HepG2 (cell line): ENCODE results near the gene ZNF211. TPM values are rescaled to one million over a fixed set of nuclear protein-coding genes. Genes with fewer than 3 reads are reported as not detected.
A peak's percentile ranks its signal among the peaks of the same experiment; 100 is the strongest.

ENCODE experiments used
- ATF7 ChIP-seq, 2 experiments: fragments of 450-650 bp in 1 of 2; sonication (generic) in 1 of 2; formaldehyde crosslinking in 1 of 2; IDR thresholded peaks; 2 replicates each; pipeline versions ENCODE4 v1.4.0 to v1.6.1; 2016 to 2020; ENCODE audit warnings: antibody characterized with exemption in 1 of 2, mild to moderate bottlenecking in 1 of 2, missing genetic modification reagents in 1 of 2
- DPF2 ChIP-seq: sonication (generic); formaldehyde crosslinking; IDR thresholded peaks from 2 replicates; pipeline ENCODE4 v1.4.0; 2020; ENCODE audit warnings: mild to moderate bottlenecking, low read depth, missing genetic modification reagents, borderline replicate concordance
- EHMT2 ChIP-seq: fragments of 200-600 bp; sonication (generic); IDR thresholded peaks from 2 replicates; pipeline ENCODE4 v1.7.0; 2017; ENCODE audit warnings: antibody characterized with exemption, low read depth, low read length, borderline replicate concordance
- ERF ChIP-seq: IDR thresholded peaks from 2 replicates; pipeline ENCODE4 v1.6.1; 2018; ENCODE audit warnings: missing biosample characterization, missing genetic modification reagents
- GTF2F1 ChIP-seq: fragments of 150-350 bp; IDR thresholded peaks from 2 replicates; pipeline ENCODE4 v1.6.1; 2014; ENCODE audit warnings: low read length
- MTF2 ChIP-seq: sonication (generic); formaldehyde crosslinking; IDR thresholded peaks from 2 replicates; pipeline ENCODE4 v1.5.0; 2020; ENCODE audit warnings: missing genetic modification reagents, borderline replicate concordance
- PHF21A ChIP-seq: sonication (generic); formaldehyde crosslinking; IDR thresholded peaks from 2 replicates; pipeline ENCODE4 v1.5.0; 2020; ENCODE audit warnings: mild to moderate bottlenecking, missing genetic modification reagents
- SP1 ChIP-seq, 2 experiments: fragments of 450-650 bp in 1 of 2; sonication (generic) in 1 of 2; formaldehyde crosslinking in 1 of 2; IDR thresholded peaks; 2 replicates each; pipeline versions ENCODE4 v1.4.0 to v1.6.1; 2016 to 2020; ENCODE audit warnings: missing genetic modification reagents in 1 of 2
- TAF1 ChIP-seq: sonication (generic); formaldehyde crosslinking; IDR thresholded peaks from 2 replicates; pipeline ENCODE4 v1.4.0; 2020; ENCODE audit warnings: missing genetic modification reagents
- TARDBP ChIP-seq: sonication (generic); formaldehyde crosslinking; IDR thresholded peaks from 2 replicates; pipeline ENCODE4 v1.8.0; 2022; ENCODE audit warnings: mild to moderate bottlenecking, missing genetic modification reagents
- TBP ChIP-seq: sonication (generic); formaldehyde crosslinking; IDR thresholded peaks from 2 replicates; pipeline ENCODE4 v1.5.0; 2020; ENCODE audit warnings: missing genetic modification reagents
- THAP11 ChIP-seq: IDR thresholded peaks from 2 replicates; pipeline ENCODE4 v1.6.1; 2016; ENCODE audit warnings: missing biosample characterization, missing genetic modification reagents
- ZNF121 ChIP-seq: sonication (generic); formaldehyde crosslinking; IDR thresholded peaks from 2 replicates; pipeline ENCODE4 v1.5.0; 2020; ENCODE audit warnings: mild to moderate bottlenecking, missing genetic modification reagents
- ZNF235 ChIP-seq: sonication (generic); formaldehyde crosslinking; IDR thresholded peaks from 2 replicates; pipeline ENCODE4 v1.8.1; 2023; ENCODE audit warnings: mild to moderate bottlenecking, missing genetic modification reagents, borderline replicate concordance
- ZNF564 ChIP-seq: sonication (generic); formaldehyde crosslinking; IDR thresholded peaks from 2 replicates; pipeline ENCODE4 v1.8.1; 2023; ENCODE audit warnings: mild to moderate bottlenecking, missing genetic modification reagents
- ZNF567 ChIP-seq: sonication (generic); formaldehyde crosslinking; IDR thresholded peaks from 2 replicates; pipeline ENCODE4 v1.8.1; 2023; ENCODE audit warnings: mild to moderate bottlenecking, missing genetic modification reagents, borderline replicate concordance
- ZNF749 ChIP-seq: sonication (generic); formaldehyde crosslinking; IDR thresholded peaks from 2 replicates; pipeline ENCODE4 v1.8.0; 2022; ENCODE audit warnings: mild to moderate bottlenecking, missing genetic modification reagents, moderate library complexity, borderline replicate concordance
- polyA plus RNA-seq, 8 experiments: library from polyadenylated mRNA; depleted of rRNA in 3 of 8; stranded (reverse) in 7 of 8; unstranded in 1 of 8; fragments of >200 nt; fragmentation: Illumina TruSeq in 4 of 8; extraction: Trizol in 4 of 8; gene quantifications; 2 replicates each; pipeline versions ENCODE4 v1.2.1 to v1.2.3, GENCODE V29; 2011 to 2016; ENCODE audit warnings: low read depth in 4 of 8, missing spikeins in 1 of 8, mixed read lengths in 1 of 8; ENCODE audit not compliant: insufficient read depth in 1 of 8
- total RNA-seq, 5 experiments: library from RNA; depleted of rRNA; stranded (reverse); fragments of >200 nt; fragmentation: Illumina TruSeq; extraction: Trizol; gene quantifications; 2 replicates each; pipeline ENCODE4 v1.2.3, GENCODE V29; 2016; ENCODE audit warnings: low read depth in 1 of 5
- TF ChIP-seq, protein P1 (sequence below): sonication (generic); formaldehyde crosslinking; IDR thresholded peaks from 2 replicates; pipeline ENCODE4 v1.8.0; 2023; ENCODE audit warnings: mild to moderate bottlenecking, missing genetic modification reagents
- TF ChIP-seq, protein P2 (sequence below): IDR thresholded peaks from 2 replicates; pipeline ENCODE4 v1.6.1; 2012; ENCODE audit warnings: low read length, improper control_type of control experiment
- TF ChIP-seq, protein P3 (sequence below), 2 experiments: sonication (generic) in 1 of 2; formaldehyde crosslinking in 1 of 2; IDR thresholded peaks; 2 replicates each; pipeline versions ENCODE4 v1.5.1 to v1.6.1; 2011 to 2020; ENCODE audit warnings: borderline replicate concordance in 1 of 2, low read depth in 1 of 2, low read length in 1 of 2, mild to moderate bottlenecking in 1 of 2, missing genetic modification reagents in 1 of 2, moderate library complexity in 1 of 2
- TF ChIP-seq, protein P4 (sequence below): sonication (generic); formaldehyde crosslinking; IDR thresholded peaks from 2 replicates; pipeline ENCODE4 v1.4.0; 2020; ENCODE audit warnings: missing genetic modification reagents

ZNF211 gene
- total and polyA plus RNA-seq, 2 of the 13 experiments (the other 11 are each of a cell fraction or from before 2014, with no cell fraction given): 9.9 to 11.2 TPM

DNA sequence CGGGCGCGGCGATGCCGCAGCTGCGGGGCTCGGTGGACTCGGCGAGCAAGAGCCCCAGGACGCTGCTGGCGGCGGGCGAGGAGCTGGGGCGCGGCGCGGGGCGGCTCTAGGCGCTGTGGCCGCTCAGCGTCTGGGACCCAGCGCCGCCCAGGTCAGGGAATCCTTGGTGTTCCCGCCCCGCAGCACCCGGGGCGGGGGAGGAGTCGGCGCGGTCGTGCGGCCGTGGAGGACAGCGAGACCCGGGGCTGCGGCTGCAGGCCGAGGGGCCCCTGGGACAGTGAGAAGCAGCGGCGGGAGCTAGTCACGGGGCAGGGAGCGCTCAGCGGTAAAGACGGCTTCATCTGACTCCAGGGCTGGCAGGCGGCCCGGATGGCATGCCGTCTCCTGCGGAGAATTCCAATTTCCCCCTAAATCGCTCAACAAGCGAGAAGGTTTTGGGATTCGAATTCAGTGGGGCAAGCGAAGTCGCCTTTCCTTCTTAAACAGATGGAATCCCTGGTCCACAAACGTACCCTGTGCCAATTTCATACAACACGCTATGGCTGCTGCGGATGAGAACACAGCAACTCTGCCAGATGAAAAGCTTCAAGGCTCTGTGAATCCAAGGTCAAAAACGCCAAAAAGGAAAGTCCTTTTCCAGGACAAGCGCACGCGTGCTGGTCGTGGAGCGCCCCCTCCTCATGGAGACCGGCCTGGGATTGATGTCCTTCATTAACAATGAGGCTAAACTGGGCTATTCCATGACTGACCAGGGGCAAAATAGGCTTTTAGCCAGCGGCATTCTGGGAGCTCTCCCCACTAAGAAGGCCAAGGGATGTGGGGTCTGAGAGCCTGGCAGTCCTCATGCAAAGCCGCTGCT is 31.5 kb downstream of the ZNF211 start (continued):
- TF ChIP-seq ZNF235: no peak
- TF ChIP-seq TARDBP (CRISPR knock-in tag): no peak; the same call in 1 of the 2 replicates
- no peak for TF ChIP-seq SP1 (IDR thresholded peaks at IDR 0.05)
- no peak for TF ChIP-seq SP1 (CRISPR knock-in tag; IDR thresholded peaks at IDR 0.05)
- TF ChIP-seq DPF2 (CRISPR knock-in tag): no peak
- TF ChIP-seq, protein P1, sequence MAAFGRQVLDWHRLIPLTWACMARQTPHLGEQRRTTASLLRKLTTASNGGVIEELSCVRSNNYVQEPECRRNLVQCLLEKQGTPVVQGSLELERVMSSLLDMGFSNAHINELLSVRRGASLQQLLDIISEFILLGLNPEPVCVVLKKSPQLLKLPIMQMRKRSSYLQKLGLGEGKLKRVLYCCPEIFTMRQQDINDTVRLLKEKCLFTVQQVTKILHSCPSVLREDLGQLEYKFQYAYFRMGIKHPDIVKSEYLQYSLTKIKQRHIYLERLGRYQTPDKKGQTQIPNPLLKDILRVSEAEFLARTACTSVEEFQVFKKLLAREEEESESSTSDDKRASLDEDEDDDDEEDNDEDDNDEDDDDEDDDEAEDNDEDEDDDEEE: no peak
- TF ChIP-seq ZNF749: no peak
- TF ChIP-seq MTF2: no peak
- TF ChIP-seq TBP (CRISPR knock-in tag): no peak
- TF ChIP-seq GTF2F1: no peak
- peak; percentile 84 for TF ChIP-seq THAP11 (CRISPR knock-in tag)
- peak; percentile 46; the same call in 1 of the 2 replicates for TF ChIP-seq TAF1 (CRISPR knock-in tag)
- TF ChIP-seq ZNF121: no peak
- TF ChIP-seq, protein P2, sequence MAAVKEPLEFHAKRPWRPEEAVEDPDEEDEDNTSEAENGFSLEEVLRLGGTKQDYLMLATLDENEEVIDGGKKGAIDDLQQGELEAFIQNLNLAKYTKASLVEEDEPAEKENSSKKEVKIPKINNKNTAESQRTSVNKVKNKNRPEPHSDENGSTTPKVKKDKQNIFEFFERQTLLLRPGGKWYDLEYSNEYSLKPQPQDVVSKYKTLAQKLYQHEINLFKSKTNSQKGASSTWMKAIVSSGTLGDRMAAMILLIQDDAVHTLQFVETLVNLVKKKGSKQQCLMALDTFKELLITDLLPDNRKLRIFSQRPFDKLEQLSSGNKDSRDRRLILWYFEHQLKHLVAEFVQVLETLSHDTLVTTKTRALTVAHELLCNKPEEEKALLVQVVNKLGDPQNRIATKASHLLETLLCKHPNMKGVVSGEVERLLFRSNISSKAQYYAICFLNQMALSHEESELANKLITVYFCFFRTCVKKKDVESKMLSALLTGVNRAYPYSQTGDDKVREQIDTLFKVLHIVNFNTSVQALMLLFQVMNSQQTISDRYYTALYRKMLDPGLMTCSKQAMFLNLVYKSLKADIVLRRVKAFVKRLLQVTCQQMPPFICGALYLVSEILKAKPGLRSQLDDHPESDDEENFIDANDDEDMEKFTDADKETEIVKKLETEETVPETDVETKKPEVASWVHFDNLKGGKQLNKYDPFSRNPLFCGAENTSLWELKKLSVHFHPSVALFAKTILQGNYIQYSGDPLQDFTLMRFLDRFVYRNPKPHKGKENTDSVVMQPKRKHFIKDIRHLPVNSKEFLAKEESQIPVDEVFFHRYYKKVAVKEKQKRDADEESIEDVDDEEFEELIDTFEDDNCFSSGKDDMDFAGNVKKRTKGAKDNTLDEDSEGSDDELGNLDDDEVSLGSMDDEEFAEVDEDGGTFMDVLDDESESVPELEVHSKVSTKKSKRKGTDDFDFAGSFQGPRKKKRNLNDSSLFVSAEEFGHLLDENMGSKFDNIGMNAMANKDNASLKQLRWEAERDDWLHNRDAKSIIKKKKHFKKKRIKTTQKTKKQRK: no peak
- TF ChIP-seq, protein P3, sequence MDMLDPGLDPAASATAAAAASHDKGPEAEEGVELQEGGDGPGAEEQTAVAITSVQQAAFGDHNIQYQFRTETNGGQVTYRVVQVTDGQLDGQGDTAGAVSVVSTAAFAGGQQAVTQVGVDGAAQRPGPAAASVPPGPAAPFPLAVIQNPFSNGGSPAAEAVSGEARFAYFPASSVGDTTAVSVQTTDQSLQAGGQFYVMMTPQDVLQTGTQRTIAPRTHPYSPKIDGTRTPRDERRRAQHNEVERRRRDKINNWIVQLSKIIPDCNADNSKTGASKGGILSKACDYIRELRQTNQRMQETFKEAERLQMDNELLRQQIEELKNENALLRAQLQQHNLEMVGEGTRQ (IDR thresholded peaks at IDR 0.05; ENCODE audit: low read depth, low read length): no peak
- TF ChIP-seq, protein P3 (CRISPR knock-in tag; IDR thresholded peaks at IDR 0.05; ENCODE audit: borderline replicate concordance): no peak
- no peak for TF ChIP-seq ZNF567 (CRISPR knock-in tag)
- no peak for TF ChIP-seq EHMT2
- TF ChIP-seq ZNF564 (CRISPR knock-in tag): peak; percentile 91
- TF ChIP-seq ERF (CRISPR knock-in tag): no peak; the same call in 1 of the 2 replicates
- no peak for TF ChIP-seq ATF7 (IDR thresholded peaks at IDR 0.05)
- TF ChIP-seq ATF7 (CRISPR knock-in tag; IDR thresholded peaks at IDR 0.05): no peak
- TF ChIP-seq PHF21A: peak; percentile 64
- TF ChIP-seq, protein P4, sequence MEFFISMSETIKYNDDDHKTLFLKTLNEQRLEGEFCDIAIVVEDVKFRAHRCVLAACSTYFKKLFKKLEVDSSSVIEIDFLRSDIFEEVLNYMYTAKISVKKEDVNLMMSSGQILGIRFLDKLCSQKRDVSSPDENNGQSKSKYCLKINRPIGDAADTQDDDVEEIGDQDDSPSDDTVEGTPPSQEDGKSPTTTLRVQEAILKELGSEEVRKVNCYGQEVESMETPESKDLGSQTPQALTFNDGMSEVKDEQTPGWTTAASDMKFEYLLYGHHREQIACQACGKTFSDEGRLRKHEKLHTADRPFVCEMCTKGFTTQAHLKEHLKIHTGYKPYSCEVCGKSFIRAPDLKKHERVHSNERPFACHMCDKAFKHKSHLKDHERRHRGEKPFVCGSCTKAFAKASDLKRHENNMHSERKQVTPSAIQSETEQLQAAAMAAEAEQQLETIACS: no peak
